ENCODE results near the gene DHCR24.

Gene DHCR24

DNA sequence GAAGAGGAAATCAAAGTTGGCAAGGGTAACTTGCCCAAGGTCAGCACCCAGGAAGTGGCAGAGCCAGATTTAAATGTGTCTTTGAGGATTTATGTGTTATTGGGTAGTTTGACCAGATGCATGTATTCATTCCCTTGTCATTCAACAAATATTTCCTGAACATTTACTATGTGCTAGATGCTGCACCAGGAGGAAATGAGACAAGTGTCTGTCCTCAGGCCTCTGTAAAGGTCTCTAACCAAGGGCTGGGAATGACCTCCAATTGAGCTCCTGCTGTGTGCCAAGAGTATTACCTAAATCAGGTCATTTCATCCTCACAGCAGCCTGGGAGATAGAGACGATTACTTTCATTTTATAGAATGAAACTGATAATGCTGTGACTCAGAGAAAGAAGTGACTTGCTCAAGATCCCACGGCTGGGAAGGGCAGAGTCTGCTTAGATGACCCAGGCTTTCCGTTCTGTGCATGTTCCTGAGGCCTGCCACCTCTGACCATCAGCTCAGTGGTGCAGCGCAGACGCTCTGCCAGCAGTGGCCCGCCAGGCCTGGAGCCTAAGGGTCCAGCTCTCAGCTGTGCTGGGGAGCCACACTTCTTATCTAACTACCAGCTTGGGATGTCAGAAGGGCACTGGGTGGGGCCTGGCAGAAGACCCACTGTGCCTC, 82.4 kb downstream of the DHCR24 start:
- in situ Hi-C loops (cut with HindIII; ENCODE audit: low sequenced_read_pairs) = no loop called here

GRCh38 chr1:54803761-54804470, 83.1 kb downstream of the DHCR24 start:
- in situ Hi-C loops (cut with HindIII; ENCODE audit: low sequenced_read_pairs) = no loop called here

DNA sequence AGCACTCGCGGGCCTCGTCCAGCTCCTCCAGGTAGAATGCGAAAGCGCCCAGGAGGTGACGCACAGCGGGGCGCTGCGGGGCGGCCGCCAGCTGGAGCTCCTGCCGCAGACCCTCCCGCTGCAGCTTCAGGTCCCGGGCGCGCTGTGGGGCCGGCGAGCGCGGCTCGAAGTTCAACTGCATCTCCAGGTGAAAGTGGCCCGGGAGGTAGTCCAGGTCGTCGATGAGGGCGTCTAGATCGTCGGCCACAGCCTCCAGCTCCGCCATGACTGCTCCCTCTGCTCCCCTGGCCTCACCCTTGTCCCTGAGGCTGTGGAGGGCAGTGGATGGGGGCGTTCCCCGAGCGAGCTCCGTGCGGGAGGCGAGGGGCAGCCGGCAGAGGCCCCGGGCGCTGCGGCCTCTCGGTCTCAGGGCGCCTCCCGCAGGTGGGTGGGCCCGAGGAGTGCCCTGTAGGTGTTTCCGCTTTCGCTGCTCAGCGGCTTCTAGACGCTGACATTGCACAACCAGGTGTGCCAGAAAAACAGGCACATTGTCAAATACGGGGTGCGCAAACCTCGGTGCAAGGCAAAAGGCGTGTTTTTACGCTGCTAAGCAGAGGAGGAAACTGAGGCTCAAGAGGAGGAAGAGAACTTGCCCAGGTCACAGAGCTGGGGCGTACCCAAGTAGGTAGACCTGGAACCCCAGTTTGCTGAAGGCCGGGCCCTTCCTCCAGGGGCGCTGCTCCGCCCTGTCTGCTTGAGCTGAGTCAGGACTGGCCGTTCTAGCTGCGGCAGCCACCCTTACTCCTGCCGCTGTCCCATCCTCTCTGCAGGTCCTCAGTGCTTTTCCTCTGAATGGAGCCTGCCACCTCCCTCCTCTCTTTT, 85.9 kb downstream of the DHCR24 start, which contains the start of gene TTC22:
Gene TTC22 (minus strand): TSS at position 425 of the 861 bp plus-strand sequence. CDS start 160 bp downstream, at position 265.
- in situ Hi-C loops (cut with HindIII; ENCODE audit: low sequenced_read_pairs) = no loop called here

- in situ Hi-C loops (cut with HindIII; ENCODE audit: low sequenced_read_pairs) = no loop called here
These were observed 86.7 kb downstream of the DHCR24 start for GRCh38 chr1:54800041-54800898.
